Hepatocyte (in vitro differentiated cells): ENCODE results near the gene RAI1.

ENCODE experiments used
- EZH2 ChIP-seq: fragments of 200-600 bp; sonication (generic); IDR thresholded peaks from 2 replicates; pipeline ENCODE4 v1.6.1; 2016; ENCODE audit warnings: antibody characterized with exemption, mild to moderate bottlenecking, borderline replicate concordance
- TF ChIP-seq, protein P1 (sequence below): fragments of 200-600 bp; sonication (generic); IDR thresholded peaks from 2 replicates; pipeline ENCODE4 v1.5.1; 2016; ENCODE audit warnings: antibody characterized with exemption, mild to moderate bottlenecking; ENCODE audit not compliant: poor library complexity

DNA sequence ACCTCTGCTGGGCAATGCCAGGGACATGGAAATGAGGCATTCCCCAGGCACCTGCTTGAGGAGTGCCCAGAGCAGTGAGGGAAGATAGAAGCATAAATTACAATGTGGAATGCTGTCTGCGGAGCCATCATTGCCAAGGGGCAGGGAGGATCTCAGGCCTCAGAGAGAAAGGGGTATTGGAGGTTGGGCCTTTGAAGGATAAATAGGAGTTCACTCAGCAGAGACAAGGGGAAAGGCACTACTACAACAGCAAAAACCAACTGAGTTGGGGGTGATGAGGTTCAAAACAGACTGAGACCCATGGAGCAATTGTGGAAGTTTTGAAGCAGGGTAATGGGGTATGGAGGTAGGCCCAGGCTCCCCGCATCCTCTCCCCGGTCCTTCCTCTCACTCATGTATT lies 122.7 kb downstream of the RAI1 start:
- TF ChIP-seq, protein P1, sequence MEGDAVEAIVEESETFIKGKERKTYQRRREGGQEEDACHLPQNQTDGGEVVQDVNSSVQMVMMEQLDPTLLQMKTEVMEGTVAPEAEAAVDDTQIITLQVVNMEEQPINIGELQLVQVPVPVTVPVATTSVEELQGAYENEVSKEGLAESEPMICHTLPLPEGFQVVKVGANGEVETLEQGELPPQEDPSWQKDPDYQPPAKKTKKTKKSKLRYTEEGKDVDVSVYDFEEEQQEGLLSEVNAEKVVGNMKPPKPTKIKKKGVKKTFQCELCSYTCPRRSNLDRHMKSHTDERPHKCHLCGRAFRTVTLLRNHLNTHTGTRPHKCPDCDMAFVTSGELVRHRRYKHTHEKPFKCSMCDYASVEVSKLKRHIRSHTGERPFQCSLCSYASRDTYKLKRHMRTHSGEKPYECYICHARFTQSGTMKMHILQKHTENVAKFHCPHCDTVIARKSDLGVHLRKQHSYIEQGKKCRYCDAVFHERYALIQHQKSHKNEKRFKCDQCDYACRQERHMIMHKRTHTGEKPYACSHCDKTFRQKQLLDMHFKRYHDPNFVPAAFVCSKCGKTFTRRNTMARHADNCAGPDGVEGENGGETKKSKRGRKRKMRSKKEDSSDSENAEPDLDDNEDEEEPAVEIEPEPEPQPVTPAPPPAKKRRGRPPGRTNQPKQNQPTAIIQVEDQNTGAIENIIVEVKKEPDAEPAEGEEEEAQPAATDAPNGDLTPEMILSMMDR, result no peak
- no peak for TF ChIP-seq EZH2
